G401 (cell line): ENCODE data around the gene PRDX3. TPM values are rescaled to one million over a fixed set of nuclear protein-coding genes. Genes with fewer than 3 reads are reported as not detected.

Experiments used
- DNase-seq: peaks from one replicate; pipeline ENCODE4 v3.0.0-alpha.2; 2015; ENCODE audit warnings: low spot score
- in situ Hi-C: cut with HindIII; loops from 2 replicates; pipeline ENCODE4 v1.10.0; 2016; ENCODE audit warnings: low sequenced_read_pairs, mixed read lengths
- total RNA-seq: library from RNA; depleted of rRNA; stranded (reverse); fragments of >200 nt; shearing (Covaris generic); gene quantifications from 2 replicates; pipeline ENCODE4 v1.2.3, GENCODE V29; 2014; rRNA removed

PRDX3 gene
- 402 and 417 TPM in 2 replicates for total RNA-seq

DNA sequence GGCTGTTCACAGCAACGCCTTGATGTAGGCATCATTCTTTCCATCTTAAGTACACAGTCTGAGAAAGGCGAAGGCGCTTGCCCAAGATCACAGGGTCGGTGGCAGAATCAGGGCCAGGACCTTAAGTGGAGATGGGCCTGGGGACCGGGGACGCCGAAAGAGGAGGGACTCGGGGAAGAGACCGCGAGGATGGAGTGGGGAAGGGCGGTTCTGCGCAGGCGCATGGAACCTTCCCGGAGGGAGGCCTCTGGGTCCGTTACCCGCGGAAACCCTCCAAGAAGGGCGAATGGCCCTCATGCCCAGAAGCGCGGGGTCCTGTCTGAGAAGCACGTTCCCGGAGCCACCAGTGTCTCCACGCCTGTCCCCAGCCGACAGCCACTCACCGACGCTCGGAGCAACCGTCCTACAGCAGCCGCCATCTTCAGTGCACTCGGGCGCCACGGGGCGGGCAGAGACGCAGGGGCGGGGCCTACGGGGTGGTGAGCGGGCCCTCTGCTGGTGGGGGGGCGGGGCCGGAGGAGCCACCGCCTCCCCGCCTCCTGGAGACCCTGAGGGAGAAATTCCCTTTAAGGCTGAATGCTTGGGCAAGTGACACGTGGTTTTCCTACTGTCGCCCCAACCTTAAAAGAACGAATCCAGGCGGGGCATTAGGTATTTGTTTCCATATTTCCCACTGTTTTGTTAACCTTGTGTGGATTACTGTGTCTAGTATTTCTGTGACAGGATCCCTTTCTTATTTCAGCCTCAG is at the start of gene PRDX3:
TSS of gene PRDX3 (minus strand) at position 441 of the 748 bp plus-strand sequence. CDS start at position 419, 22 bp downstream.
- in situ Hi-C loops, result no loop called here

DNA sequence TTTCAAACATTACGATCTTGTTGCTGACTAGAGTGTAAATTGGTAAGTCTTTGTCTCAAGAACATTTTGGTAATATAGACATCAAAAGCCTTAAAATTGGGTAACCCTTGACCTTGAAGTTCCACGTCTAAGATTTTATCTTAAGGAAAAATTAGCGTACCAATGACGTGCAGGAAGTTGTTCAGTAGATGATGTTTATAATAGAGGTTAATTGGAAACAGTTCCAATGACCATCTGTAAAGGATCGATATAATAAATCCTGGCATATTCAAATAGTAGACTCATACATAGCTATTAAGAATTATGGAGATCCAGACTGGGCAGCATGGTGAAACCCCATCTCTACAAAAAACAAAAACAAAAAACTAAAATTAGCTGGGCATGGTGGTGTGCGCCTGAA is 49.2 kb upstream of the PRDX3 start:
- no peak for DNase-seq
- in situ Hi-C loops, result loop anchor here (10.0 kb wide), 1 partner anchor 47 kb away; no protein-coding TSS in a partner anchor

More for the DNA sequence above, at the start of gene PRDX3:
- DNase-seq, result peak; percentile 94

DNA sequence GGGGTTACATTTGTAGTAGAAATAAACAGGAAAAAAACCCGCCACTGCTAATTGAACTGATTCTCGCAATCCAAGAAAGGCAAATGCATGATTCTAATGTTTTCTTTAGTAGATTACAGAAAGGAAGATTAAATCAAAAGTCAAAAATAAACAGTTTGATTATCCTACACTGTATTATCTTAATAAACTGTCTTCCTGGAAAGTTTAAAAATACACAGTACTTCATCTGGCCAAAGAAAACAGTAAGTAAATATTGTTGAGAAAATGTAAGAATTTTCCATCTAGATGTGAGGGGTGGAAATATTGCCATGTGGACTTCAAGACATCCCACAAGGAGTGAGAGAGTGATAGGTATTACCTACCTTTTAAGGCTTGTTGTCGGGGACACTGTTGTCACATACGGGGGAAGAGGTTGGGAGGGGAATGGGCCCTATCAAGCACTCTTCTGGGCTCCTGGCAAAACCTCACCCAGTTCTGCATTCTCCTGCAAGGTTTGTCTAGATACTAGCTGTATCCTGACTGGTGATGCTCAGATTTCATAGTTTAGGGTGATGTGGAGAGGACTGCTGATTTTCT is 46.6 kb upstream of the PRDX3 start:
- no peak for DNase-seq
- in situ Hi-C loops, result loop anchor here (10.0 kb wide), 1 partner anchor 50 kb away; no protein-coding TSS in a partner anchor

DNA sequence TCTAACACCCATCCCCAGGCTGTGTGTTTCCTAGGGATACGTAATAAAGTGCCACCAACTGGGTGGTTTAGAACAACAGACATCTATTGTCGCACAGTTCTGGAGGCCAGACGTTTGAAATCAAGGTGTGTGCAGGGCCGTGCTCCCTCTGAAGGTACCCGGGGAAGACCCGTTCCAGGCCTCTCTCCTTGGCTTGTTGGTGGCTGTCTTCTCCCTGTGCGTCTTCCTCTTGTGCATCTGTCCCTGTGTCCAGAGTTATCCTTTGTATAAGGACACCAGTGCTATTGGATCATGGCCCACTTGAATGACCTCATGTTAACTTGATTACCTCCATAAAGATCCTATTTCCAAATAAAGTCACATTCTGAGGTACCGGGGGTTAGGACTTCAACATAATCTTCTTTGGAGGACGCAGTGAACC is 44.4 kb upstream of the PRDX3 start:
- DNase-seq, result peak; percentile 29
- in situ Hi-C loops, result loop anchor here (10.0 kb wide), 1 partner anchor 52 kb away; no protein-coding TSS in a partner anchor

DNA sequence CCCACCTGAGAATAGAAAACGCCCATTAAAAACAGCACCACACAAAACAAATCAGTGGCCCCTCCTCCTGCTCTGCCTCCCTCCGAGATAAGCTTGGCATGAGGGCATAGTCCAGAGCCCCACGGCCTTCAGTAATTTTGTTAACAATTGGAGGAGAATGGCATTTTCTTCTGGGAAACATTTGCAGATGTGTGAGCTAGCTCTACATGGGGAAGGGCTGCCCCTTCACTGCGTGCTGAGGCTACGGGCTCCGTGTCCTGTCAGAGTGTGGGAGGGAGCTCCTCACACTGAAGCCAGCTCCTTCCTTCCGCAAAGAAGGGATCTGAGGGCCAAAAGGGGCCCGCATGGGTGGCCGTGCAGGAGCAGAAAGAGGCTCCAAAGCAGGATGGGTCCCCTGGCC is 43.9 kb upstream of the PRDX3 start:
- peak; percentile 30 for DNase-seq
- in situ Hi-C loops, result loop anchor here (10.0 kb wide), 1 partner anchor 52 kb away; no protein-coding TSS in a partner anchor

DNA sequence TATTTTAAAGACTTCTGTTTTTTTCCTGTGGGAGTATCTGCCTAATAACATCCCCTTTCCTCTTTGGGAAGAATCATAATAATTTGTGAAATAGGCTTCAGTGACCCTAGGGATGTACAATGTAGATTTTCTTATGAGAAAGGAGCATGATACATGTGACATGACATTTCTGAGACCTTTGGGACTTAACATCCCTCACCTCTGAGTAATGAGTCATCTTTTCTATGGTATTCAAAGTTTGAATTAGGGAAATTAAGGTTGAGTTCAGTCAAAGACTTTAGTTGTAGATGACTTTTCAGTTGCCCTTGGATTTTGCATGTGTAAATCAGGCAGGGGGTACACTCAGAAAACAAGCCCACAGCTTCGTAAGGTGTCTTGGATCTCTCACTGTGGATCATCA is 43.1 kb upstream of the PRDX3 start:
- in situ Hi-C loops, result loop anchor here (10.0 kb wide), 1 partner anchor 53 kb away; no protein-coding TSS in a partner anchor
- no peak for DNase-seq

DNA sequence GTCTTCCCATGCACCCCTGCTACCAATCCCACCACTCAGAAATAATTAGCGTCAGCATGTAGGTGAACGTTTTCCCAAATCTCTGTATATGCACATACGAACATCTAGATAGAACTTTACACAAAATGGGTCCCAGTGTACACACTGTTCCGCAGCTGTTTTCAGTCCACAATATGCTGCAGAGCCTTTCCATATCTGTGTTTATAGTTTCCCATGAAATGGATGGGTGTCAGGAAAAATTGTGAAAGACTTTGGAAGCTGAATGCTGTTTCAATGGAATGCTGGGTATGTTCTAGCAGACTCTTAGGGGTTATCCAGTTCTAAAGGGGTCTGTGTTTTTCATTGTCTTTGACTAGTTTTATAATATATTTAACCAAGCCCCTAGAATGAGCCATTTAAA is 42.6 kb upstream of the PRDX3 start:
- in situ Hi-C loops, result loop anchor here (10.0 kb wide), 1 partner anchor 54 kb away; no protein-coding TSS in a partner anchor
- DNase-seq, result no peak

DNA sequence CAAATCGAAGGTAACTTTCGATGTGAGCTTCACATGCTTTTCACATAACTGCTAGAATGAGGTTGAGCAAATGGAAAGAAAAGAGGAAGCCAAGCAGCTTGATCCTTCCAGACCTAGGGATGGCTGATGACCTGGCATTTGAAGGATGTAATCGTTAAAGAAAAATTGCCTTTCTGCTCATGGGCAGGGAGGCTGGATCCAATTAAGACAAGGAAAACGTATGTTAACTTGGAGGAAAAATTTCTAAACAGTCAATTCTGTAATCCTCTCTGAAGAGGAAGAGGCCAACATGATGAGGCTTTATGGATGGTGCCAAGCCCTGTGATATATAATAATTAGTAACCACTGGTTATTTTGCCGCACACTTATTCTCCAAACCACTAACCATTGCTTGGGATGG is 41.3 kb upstream of the PRDX3 start:
- DNase-seq, result no peak
- in situ Hi-C loops, result loop anchor here (10.0 kb wide), 1 partner anchor 55 kb away; no protein-coding TSS in a partner anchor

DNA sequence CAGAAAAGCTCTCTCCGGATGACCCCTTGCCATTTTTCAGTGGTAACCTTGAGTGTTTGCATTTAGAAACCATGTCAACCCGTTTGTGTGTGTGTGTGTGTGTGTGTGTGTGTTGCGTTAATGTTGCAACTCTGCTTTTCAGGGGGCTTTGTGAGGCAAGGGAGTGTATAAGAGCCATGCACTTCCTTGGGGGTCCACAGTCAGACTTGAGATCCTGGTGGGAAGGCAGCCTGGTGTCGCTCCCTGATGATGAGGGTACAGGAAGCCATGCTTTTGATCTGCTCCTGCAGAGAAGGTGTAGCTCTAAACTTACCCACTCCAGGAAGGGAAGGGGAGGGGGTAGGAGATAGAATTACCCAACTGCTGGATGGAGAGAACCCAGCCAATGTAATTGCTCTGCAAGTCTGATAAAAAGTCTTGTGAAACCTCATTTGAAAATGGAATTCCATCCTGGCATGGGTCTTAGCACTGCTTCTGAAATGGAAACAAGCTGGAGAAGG is 39.4 kb upstream of the PRDX3 start:
- in situ Hi-C loops, result no loop called here
- DNase-seq, result no peak

DNA sequence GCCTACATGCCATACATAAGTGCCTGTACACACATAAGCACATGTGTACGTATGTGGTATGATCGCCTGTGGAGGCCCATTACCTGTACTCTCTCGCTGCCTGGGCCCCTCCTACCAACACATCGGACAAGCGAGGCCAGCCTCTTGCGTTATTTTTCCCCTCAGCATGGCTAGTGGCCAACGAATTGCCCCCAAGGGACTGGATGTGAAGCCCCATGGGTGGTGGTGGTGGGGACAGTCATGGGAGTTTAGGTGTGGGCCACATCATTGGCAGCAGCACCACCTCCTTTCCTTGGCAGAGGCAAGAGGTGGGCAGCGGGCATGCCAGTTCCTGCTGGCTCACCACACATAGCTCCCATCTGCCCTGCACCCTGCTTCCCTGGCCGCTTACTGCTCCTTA is 38.8 kb upstream of the PRDX3 start:
- in situ Hi-C loops, result no loop called here
- DNase-seq, result no peak

DNA sequence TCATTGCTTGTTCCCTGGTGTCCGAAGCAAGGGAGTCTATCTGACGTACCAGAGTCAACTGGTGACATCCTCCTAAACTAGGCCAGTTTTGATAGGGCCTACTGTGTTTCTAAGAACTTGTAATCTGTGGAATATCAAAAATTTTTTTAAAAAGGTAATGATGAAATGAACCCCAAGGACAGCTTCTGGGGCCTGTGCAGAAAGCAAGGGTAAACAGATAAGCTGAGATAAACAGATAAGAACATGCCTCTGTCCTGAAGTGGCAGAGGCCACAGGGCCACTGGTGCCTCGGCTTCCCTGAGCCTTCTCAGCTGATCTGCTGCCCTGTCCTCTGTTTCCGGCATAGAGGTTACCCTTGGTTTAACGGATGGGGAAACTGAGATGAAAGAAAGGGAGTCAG is 37.5 kb upstream of the PRDX3 start:
- no peak for DNase-seq
- in situ Hi-C loops, result no loop called here

DNA sequence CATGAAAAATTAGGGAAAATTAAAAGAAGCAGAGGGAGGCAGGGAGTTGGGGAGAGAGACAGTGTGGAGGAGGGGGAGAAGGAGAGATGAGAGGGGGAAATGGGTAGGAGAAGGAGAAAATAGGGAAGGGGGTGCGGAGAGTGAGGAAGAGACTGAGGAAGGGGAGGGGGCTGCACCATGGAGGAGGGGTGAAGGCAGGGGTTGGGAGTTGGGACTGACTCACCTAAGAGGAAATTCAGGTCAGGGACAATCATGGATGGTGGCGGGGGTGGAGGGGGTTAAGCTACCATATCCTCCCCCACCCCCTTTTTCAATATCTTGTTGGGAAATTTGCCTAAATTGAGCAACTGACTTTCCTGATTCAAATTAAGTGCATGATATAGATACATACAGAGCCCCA is 36.8 kb upstream of the PRDX3 start:
- DNase-seq, result no peak
- in situ Hi-C loops, result no loop called here

DNA sequence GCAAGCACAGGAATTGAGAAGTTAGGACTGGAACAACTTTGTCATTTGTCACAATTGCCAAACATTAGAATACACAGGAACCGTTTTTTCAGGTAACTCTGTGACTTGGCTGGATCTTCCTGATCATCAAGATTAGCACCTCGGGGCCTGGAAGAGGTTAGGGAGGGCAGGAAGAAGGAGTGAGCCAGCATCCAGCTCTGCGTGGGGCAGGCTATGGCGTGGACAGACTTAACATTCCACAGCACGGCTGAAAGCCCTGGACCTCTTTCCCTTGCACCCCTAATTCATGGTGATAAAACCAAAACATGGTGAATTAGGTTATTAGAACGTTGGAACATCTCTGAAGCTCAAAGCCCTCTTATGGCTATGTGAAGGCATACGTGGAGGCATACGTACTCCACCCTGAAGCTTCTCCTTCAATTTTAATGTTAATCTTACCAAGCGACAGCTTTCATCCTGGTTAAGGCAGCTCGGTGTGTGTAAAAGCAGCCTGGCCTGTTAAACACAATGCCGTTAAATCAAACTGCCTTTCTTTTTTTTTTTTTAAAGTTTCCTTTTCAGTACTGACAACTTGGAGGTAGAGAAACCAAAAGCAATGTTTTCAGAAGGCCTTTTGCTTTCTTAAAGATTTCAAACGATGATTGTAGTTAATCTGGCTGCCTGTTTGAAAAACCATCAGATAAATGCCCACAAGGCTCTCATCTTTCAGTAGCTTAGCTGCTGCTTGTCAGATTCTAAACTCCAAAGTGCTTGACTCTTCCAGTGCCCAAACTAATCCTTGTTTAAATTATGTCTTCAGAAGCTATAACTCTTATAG is 33.2 kb upstream of the PRDX3 start:
- no peak for DNase-seq
- in situ Hi-C loops, result no loop called here

DNA sequence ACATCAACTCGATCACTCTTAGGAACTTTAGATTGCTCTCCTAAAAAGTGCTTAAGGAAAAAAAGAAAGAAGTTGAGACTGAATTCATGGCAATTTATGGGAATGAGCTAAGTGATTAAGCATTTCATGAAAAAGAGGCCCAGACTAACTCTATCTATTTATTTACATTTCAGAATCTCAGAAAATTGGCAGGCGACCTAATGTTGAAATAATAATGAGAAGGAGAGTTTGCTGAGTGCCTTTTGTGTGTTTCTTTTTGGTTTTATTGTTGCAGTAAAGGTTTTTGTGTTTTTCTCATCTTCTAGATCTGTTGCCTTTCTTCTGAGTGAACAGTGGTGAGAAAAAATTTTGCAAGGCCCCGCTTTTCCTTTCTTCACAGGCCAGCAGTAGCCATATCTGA is 32.6 kb upstream of the PRDX3 start:
- no peak for DNase-seq
- in situ Hi-C loops, result no loop called here

DNA sequence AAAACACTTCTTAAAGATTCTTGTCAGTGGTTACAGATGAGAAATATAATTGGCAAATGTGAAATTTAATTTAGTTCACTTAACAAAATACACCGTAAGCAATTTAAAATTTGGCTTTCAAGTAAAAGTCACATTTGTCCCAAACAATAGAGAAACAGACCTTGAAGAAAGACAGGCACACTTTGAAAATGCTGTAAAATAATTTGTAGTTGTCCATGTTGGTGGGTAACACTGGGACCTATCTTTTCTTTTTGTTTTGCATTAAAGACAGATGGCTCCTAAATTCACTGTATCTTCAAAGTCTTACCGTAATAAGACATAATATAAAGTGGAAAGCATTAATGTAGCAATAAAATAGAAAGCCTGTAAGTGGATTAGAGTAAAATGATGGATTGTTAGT is 32.0 kb upstream of the PRDX3 start:
- no peak for DNase-seq
- in situ Hi-C loops, result no loop called here

DNA sequence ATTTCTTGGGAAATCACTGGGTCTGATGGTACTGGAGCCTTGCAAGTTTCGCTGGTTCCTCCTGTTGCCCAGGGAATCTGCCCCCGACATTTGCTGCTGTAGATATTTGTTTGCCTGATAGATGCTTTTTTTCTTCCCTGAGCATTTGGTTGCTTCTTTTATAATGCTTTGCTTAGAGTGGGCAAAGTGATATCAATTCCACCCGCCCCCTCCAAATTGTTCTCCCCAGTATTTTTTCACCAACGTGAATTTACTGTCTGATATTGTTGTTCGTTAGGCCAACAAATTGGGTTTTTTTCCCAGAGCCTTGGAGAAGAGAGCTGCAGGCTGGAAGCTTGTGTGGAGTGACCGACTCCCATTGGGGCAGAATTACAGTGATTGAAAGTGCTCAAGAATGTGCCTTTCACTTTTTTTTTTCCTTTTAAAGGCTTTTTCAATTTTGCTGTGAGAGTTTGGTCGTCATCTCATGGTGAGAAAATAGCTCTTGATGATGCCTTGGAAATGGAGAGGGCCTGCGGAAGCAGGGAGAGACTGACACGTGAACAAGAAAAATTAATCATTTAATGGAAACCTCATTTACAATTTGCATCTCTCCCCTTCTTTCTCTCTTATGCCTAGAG is 31.2 kb upstream of the PRDX3 start:
- DNase-seq, result no peak
- in situ Hi-C loops, result no loop called here

DNA sequence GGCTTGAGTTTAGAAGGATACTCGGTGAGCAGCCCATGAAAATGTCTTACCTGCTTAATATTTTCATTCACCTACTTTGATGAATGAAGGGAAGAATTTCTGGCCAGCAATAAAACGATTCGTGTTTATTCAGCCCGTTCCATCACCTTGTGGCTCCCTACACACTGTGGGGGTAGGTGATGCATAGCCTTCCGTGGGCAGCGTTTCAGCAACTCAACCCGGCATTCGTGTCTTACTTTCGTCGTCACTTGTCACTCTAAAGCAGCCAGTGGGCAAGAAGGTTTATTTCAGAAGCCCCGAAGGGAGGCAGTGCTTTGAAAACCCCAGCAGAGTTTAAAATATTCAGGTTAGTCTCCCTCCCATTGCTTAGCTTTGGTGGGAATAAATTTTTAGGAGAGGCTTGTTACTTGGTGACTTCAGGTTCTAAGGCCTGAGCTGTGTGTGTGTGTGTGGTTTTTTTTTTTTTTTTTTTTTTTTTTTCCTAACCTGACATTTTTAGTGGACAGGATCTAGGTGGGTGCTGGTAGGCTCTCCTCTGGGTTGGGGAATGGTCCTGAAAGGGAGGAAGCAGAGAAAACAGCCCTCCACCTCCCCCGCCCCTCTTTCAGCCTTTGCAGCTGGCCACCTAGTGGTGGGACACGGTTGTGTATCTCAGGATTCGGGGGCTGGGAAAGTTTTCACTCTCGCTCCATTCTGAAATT is 30.6 kb upstream of the PRDX3 start:
- DNase-seq, result peak; percentile 70
- in situ Hi-C loops, result no loop called here

DNA sequence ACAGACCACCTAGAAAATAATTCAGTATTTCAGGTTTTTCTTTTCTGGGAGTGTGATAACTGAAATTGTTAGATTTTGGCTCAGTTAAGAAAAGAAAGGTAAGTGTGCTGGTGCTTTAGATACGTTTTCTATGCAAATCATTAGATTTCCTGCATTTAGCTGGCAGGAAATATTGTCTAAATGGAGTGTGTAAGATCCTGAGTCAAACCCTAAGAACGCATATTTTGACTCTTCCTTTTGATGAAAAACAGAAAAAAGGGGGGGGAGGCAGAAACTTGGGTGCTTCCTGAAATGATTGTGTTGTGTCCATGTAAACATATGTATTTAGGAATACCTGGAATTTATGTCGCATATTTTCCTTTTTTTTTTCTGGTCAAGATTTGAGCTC is 29.9 kb upstream of the PRDX3 start:
- in situ Hi-C loops, result no loop called here
- no peak for DNase-seq
